ENCODE data around the gene ATP2A3.
"Not testable (repeated sequence)": the region's sequence is repeated elsewhere in the genome, so short reads cannot be mapped to it uniquely, and the experiment has no call there.

ATP2A3 gene

DNA sequence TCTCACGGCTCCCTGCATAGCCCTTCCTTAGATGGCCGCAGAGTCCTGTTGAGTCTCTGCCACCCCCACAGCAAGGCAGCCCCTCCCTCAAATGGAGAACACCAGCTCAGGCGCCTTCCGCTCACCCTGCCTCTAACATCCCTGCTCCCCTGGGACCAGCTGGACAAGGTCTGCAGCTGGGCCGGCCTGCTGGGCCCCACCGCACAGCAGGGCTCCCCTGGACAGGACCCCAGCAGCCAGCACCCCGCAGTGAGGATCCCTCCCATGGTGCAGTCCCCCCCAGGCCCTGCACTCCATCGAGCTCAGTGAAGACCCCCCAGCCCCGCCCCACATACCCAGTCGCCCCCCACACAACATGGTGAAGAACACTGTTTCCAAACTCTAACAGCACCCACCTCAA lies 10.2 kb downstream of the ATP2A3 start:
- DNase-seq, result no peak

DNA sequence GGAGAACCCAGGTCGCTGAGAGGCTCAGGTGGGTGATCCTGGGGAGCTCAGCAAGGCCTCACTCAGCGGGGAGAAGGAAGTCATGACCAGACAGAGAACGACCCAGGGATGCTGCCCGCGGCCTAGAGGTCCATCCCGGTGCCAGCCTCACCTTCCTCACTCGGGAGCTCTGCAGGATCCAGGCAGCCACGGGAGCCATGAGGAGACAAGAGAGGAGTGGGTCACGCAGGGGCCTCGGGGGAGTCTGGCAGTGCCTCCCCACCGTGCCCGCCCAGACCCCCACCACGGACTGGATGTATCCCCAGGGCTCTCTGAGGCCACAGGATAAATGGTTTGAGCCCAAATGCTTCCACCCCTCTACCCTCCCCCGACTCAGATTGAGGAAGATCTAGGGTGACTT lies 10.7 kb downstream of the ATP2A3 start:
- no peak for DNase-seq

DNA sequence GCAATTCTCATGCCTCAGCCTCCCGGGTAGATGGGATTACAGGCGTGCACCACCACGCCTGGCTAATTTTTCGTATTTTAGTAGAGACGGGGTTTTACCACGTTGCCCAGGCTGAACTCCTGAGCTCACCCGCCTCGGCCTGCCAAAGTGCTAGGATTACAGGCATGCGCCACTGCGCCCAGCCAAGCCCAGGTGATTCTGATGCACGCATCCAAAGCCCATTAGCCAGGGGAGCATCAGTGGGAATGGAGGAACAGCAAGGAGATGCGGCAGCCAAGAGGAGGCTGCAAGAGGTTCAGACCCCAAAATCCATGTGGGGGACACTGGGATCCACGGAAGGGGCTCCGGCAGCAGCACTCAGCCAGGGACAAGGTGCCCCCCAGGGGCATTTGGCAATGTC lies 12.1 kb downstream of the ATP2A3 start:
- DNase-seq, result no peak

DNA sequence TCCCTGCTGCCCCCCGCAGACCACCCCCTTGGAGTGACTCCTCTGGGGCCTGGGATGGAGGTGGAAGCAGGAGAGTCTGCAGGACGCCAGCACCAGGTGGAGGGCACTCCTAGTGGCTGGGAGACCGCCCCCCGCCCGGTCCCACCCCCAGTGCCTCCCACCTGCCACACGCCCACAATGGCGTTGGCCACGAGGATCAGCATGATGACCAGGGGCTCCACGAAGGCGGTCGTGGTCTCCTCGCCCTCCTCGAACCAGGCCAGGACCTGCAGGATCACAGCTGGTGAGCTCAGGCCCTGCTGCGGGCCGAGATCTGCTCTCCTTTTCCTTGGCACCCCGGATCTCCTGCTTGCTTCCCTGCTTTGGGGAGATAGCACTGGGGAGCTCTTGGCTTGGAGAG lies 12.8 kb downstream of the ATP2A3 start:
- DNase-seq, result no peak

DNA sequence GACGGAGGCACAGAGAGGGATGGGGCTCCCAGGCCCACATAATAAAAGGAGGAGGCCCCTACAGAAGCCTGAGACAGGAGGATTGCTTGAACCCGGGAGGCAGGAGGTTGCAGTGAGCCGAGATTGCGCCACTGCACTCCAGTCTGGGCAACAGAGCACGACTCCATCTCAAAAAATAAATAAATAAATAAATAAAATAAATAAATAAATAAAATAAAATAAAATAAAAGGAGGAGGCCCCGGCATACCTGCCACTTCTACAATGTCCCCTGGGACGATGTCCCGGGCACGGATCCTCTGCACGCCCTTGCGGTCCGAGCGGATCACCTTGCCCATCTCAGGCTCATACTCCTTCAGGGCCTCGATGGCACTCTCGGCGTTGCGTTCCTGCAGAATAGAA lies 13.2 kb downstream of the ATP2A3 start:
- DNase-seq, result no peak

DNA sequence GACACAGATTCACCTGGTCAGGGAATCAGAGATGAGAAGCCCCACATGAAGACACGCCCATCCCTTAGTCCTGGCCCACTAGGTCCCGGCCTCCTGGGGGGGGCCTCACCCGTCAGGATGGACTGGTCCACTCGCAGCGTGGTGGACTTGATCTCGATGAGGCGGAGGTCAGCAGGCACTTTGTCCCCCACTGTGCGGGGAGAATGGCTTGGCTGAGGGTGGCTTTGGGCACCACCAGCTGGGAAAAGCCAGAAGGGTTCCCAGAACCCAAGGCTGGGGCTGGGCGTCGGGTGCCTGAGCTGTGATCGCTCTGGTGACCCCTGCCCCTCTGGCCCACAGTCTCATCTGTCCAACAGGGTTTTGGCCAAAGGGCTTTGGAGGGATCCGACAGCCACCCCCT lies 13.7 kb downstream of the ATP2A3 start:
- DNase-seq, result no peak

DNA sequence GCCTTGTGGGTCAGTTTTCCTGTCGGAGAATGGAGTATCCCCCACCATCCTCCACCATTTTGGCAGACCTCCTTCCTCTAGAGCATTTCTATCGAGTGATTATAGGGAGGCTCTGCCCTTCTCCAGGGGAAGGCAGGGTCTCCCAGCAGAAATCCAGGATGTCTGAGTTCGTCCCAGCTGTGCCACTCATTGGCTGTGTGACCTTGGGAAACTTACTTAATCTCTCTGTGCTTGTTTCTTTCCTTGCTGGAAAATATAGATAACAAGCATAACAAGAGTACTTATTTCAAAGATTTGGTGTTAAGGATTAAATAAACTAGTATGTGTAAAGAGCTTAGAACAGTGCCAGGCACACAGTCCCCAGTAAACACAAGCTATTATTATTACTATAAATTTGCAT lies 14.8 kb downstream of the ATP2A3 start:
- no peak for DNase-seq

DNA sequence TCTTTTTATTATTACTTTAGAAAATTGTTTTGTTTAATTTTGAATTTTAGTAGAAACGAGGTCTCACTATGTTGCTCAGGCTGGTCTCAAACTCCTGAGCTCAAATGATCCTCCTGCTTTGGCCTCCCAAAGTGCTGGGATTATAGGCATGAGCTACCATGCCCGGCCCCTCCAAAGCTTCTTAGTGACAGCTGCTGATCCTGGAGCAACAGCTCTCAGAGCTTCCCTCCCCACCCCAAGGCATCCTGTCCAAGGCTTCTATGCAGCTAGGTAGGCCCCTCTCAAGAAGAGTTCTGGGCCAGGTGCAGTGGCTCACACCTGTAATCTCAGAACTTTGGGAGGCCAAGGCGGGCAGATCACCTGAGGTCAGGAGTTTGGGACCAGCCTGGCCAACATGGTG lies 15.7 kb downstream of the ATP2A3 start:
- DNase-seq, result not testable (repeated sequence)

DNA sequence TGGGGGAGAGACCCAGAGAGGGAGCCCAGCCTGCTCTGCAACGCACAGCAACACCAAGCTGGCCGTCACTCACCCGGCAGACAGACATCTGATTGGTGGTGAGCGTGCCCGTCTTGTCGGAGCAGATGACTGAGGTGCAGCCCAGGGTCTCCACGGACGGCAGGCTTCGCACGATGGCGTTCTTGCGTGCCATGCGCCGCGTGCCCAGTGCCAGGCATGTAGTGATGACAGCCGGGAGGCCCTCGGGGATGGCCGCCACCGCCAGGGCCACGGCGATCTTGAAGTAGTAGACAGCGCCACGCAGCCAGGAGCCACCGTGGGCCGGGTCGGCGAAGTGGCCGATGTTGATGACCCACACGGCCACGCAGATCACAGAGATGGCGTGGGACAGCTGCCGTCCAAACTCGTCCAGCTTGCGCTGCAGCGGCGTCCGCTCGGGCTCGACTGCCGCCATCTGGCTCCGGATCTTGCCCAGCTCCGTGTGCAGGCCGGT lies 16.9 kb downstream of the ATP2A3 start:
- DNase-seq, result no peak

DNA sequence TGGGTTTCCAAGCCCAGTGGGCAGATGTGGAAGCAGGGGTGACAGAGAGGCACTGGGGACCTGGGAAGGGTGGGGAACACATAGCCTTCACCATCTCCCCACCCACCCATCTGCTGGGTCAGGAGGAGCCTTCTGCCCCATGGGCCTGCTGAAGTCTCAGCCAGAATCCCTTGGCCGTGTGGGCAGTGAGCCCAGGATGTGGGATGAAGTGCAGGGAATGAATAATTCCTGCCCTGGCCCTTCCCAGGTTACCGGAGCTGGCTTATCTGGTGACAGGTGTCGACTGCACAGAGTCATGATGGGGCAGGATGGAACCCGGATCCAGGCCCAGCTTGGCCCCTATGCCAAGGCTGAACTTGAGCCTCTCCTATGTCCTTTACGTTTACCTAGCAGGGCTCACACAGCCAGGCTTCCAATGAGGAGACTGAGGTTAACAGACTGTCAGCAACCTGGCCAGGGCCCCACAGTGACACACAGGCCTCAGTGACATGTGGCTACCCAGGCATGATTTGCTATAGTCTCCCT lies 17.5 kb downstream of the ATP2A3 start:
- no peak for DNase-seq

DNA sequence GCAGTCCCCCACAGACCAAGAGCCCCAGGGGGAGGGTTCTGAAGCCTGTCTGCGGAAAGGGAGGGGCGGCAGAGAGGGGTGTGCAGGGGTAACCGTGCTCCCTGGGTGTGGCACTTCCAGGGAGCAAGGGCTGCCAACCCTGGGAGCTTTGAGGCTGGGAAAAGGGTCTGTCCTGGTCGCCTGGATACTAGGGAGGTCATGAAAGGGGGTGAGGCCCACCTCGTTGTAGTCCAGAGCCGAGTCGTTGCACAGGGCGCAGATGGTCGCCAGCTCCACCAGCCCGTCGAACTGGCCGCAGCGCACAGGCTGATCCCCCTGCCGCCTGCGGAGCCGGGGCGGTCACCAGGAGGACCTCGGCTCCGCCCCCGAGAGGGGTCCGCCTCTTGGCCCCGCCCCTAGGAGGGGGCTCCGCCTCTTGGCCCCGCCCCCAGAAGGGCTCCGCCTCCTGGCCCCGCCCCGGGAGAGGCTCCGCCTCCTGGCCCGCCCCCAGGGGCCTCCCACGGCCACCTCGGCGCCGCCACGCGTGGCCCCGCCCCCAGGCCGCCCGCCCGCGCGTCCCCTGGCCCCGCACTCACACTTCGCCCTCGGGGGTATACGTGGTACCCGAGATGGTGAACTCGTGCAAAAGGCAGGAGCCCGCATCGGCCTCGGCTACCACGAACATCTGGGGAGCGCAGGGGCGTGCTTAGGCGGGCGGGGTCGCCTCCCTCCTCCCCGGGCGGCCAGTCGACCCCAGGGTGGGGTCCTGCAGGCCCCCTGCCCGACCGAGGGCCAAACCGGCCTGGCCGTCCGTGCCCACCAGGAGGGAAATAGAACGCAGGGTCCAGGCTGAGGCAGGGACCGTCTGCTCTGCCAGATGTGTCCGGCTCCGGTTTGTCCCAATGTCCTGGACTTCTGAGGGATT lies 19.5 kb downstream of the ATP2A3 start:
- DNase-seq, result no peak

DNA sequence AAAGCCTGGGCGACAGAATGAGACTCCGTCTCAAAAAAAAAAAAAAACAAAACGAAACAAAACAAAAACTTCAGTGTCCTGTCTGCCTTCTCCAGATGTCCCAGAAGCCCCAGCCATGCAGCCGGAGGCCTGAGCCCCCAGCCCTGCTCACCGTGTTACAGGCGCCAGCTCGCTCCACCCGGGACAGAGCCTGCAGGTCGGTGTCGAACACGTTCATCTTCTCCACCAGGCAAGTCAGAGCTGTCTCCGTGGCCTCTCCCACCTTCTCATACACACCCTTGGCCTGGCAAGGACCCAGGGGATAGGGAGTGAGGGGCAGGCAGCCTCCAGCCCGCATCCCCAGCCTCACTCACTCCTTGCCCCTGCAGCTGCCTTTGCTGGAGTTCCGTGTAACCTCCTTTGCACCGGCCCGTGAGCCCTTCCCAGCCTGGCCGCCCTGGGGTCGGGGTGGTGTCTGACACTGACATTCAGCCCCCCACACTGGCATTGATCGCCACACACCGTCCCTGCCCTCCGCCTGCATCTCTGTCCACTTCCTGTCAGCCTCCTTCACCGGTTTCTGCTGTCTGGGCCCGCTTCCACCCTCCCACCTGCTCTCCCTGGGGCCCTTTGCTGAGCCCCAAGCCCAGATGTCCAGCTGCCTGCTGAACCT lies 20.9 kb downstream of the ATP2A3 start:
- DNase-seq, result no peak

DNA sequence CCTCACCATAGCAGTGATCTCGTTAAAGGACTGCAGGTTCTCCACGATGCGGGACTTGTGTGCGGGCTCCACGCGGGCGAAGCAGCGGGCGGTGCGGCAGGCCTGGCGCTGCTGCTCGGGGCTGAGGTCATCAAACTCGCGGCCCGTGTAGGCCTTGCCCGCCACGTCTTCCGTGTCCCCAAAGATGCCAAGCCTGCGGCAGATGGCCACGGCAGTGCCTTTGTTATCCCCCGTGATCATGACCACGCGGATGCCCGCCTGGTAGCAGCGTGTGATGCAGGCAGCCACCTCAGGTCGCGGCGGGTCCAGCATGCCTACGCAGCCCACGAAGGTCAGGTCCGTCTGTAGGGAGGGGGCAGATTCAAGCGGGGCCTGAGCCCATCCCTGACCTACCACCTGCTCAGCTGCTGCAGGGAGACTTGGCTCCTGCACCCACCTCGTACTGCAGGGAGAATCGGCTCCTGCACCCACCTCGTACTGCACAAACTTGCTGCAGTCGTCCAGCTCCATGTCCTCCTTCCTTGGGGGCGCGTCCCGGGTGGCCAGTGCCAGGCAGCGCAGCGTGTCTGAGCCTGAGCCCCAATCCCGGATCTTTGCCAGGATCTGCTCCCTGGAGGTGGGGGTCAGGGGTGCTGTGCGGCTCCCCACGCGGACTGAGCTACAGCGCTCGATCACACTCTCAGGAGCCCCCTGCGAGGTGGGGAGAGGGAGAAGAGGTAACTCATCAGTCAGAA lies 23.1 kb downstream of the ATP2A3 start:
- DNase-seq, result no peak

DNA sequence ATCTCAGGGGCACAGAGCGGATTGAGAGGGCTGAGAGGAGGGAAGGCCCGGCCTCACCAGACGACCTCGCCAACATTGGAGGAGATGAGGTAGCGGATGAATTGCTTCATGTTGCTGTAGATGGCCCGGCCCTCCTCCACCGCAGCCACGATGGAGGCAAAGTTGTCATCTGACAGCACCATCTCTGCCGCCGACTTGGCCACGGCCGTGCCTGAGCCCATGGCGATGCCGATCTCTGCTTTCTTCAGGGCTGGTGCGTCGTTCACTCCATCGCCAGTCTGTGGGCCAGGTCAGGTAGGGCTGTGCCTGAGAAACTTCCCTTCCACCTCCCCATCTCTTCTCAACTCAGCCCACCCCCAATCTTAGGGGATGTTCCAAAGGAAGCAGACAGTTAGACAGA lies 26.9 kb downstream of the ATP2A3 start:
- no peak for DNase-seq

DNA sequence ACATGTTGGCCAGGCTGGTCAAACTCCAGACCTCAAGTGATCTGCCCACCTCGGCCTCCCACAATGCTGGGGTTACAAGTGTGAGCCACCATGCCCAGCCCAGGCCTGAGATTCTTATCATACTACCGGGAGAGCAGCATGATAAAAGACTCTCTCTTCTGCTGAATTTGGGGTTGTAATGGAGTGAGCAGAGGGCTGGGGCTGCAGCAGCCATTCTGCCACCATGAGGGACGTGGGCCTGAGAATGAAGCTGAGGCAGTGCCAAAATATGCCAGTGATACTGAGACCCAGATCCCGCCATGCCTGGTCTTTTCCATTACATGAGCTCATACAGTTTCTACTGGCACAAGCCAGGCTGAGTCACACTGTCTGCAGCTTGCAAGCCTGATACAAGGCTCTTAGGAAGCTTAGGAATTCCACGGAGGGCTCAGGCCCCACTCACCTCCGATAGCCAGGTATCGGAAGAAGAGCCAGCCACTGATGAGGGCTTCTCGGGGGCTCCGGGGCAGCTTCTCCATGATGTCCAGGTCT lies 28.3 kb downstream of the ATP2A3 start:
- no peak for DNase-seq

DNA sequence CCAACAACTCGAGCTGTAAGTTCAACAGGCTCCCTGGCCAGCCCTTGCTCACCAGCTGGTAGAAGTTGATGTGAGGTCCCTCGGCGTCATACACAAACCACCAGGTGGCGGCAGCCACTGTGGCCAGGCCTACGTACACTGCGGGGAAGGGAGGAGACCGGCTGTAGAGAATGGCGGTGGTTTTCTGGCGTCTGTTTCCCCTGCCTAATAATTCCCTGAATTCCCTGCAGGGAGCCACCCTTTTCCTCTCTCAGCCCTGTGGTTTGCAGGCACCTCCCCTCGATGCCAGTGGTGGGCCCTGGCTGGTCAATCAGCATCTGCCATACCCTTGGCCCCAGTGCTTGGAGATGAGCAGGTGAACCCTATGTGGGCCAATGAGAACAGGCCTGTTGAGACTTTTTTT lies 29.1 kb downstream of the ATP2A3 start:
- DNase-seq, result no peak

DNA sequence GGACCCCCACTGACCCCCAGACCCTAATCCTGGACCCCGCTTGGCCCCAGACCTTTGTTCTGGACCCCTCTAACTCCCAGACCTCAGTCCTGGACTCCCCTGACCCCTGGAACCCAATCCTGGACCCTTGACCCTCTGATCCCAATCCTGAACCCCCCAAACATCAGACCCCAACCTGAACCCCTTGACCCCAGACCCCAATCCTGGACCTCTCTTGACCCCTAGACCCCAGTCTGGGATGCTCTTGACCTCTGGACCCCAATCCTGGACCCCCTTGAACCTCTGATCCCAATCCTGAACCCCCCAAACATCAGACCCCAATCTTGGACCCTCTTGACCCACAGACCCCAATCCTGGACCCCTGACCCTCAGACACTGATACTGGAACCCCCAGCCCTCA lies 34.5 kb downstream of the ATP2A3 start:
- no peak for DNase-seq

DNA sequence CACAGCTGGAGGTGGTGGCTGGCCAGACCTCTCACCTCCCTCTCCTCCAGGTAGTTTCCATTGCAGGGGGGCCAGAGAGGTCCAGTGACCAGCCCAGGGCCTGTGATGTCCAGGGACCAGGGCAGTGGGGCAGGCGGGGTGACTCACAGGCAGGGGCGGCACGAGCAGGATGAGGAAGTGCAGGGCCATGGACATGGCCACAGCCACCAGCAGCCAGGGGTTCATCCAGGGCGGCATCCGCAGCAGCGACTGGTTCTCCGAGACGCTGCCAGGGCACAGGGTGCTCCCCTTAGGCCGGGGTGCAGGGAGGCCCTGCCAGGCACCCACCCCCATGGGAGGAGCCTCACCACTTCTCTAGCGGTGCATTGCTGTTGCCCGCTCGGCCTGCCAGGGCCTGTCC lies 35.1 kb downstream of the ATP2A3 start:
- no peak for DNase-seq

DNA sequence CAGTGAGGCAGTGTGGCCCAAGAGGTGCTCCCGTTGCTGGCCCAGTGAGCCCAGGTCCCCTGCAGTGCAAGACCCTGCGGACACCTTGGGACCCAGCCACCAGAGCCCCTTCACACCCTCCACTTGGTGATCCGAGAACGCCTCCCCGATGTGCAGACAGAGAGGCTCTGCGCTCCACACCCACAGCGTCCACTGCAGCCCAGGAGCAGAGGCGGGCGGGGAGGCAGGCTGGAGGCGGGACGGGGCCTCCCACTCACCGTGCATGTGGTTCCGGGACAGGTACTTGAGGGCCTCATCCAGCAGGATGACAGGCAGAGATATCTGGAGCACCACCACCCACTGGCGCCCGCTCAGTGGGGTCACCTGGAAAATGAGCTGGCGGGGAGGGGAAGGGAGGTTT lies 35.8 kb downstream of the ATP2A3 start:
- no peak for DNase-seq

DNA sequence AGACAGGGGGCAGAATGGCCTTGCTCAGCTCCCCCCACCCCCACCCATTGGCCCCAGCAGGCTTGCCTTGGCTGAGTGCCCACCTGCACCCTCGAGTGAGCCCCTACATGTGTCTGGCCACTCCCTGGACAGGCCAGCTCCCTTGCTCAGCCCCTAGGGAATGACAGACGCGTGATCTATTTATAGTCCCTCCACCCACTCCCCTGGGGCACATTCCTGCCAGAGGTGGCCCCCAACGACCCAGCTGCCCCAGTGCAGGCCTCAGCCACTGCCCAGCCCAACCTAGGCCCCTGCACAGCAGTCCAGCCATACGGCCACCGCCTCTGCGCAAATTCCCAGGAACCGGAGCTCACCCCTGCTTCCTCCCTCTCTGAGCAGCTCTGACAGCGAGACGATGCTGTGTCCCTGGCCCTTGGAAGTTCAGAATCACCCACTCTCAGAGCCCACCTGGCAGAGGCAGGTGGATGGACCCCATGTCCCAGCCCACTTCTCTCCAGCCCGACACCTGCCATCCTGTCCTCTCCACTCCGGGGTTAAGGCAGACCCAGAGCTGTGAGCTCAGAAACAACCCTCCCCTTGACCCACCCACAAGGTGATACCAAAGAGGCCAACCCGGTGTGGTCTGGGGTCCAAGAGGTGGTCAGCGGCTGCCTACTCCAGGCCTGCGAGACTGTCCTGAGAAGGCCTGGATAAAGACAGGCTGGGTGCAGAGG lies 36.5 kb downstream of the ATP2A3 start:
- DNase-seq, result no peak

DNA sequence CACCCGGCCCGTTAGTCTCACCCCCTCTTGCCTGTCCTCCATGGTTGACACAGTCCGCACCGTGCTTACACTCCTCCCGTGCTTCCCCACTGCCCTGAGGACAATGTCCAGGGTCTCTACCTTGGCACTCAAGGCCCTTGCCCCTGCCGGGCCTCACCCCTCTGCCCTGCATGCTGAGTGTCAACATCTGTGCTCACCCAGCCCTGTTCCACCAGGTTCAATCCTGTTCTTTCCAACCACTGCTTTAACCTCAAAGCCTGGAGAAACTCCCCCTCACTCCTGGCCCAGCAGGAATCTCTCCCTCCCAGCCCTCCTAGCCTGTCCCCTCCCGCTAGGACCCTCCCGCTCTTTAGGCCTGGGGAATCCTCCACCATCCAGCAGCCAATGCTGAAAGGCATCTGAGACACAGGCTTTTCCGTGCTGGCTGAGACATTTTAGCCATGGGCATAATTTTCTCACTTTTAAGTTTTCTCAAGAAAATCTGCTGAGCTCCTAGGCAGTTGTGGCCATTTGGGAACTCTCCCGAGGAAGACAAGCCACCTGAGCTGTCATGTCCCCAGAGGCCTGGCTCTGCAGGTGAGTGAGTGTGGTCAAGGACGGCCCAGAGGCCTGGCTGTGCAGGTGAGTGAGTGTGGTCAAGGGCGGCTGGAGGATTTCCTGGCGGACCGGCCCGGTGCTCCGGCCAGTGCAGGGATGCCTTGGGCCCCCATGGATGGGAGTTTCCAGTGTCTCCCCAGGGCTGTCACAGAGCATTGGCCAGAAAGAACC lies 37.2 kb downstream of the ATP2A3 start:
- DNase-seq, result no peak

Data from NCI-H2029 treated with DMSO at 0.1 percent for 48 hours (cell line).